Activated CD8-positive, alpha-beta T cell treated with anti-CD3 and anti-CD28 coated beads for 36 hours (primary cell): ENCODE results near the gene GATAD2A. TPM values are rescaled to one million over a fixed set of nuclear protein-coding genes. Genes with fewer than 3 reads are reported as not detected.

Source experiments
- ATAC-seq: fragments of 200-7000 bp; cut with Tn5 transposase; one replicate; pipeline ENCODE4 v1.10.0; 2021; ENCODE audit warnings: mild to moderate bottlenecking, moderate library complexity
- CTCF ChIA-PET: fragments of 350-600 bp; sonication (Branson Sonifier 250); formaldehyde crosslinking; loops from one replicate; lab custom pipeline; 2021; ENCODE audit warnings: antibody characterized with exemption; lab: Charles Lee
- POLR2A ChIA-PET: fragments of 350-600 bp; sonication (Branson Sonifier 250); formaldehyde crosslinking; loops from one replicate; lab custom pipeline; 2021; ENCODE audit warnings: antibody characterized with exemption; lab: Charles Lee
- DNase-seq: peaks from one replicate; pipeline ENCODE4 v3.0.0-alpha.2; 2020
- H3K27ac Mint-ChIP-seq: one replicate; pipeline ENCODE4 v1.8.0; 2021; ENCODE audit warnings: mild to moderate bottlenecking, mixed read lengths
- H3K27me3 Mint-ChIP-seq: one replicate; pipeline ENCODE4 v1.8.0; 2021; ENCODE audit warnings: mixed read lengths
- H3K36me3 Mint-ChIP-seq: one replicate; pipeline ENCODE4 v1.8.0; 2021; ENCODE audit warnings: low read depth, mixed read lengths
- H3K4me1 Mint-ChIP-seq: one replicate; pipeline ENCODE4 v1.8.0; 2021; ENCODE audit warnings: low read depth, mixed read lengths
- H3K4me3 Mint-ChIP-seq: one replicate; pipeline ENCODE4 v1.8.0; 2021; ENCODE audit warnings: mild to moderate bottlenecking, moderate library complexity, mixed read lengths
- H3K9me3 Mint-ChIP-seq: one replicate; pipeline ENCODE4 v1.8.0; 2021; ENCODE audit warnings: mixed read lengths
- CTCF ChIP-seq: fragments of 200-600 bp; IDR thresholded peaks from one replicate; pipeline ENCODE4 v1.8.0; 2022; ENCODE audit warnings: antibody characterized with exemption, mild to moderate bottlenecking
- intact Hi-C: fragments of 100-400 bp; cut with micrococcal nuclease; formaldehyde crosslinking; loops from one replicate; pipeline ENCODE4 v1.10.0; 2022
- total RNA-seq, 2 experiments: library from RNA; stranded (reverse); gene quantifications; one replicate each; pipeline ENCODE4 v1.2.3, GENCODE V29; 2021

GATAD2A gene
- total RNA-seq, 2 experiments from 2014 or later = 132 to 136 TPM

GRCh38 chr19:19524053-19524452, 118.6 kb downstream of the GATAD2A start:
- Mint-ChIP-seq H3K4me3 (no peak overlapping the region), H3K27me3 (no peaks in the 10 kb centered on the region), H3K4me1 (peaks cover 31% of the 10 kb centered on the region), H3K27ac (no peak overlapping the region), H3K36me3 (peaks cover 31% of the 10 kb centered on the region), H3K9me3 (no peaks in the 10 kb centered on the region)
- POLR2A ChIA-PET = no interaction called here
- TF ChIP-seq CTCF = no peak
- DNase-seq (no peak), ATAC-seq (no peak)
- CTCF ChIA-PET = interaction anchor here (1.7 to 3.0 kb wide), 2 partner anchors 8 to 30 kb away, joined by 6 to 10 read pairs; no protein-coding TSS in a partner anchor
- intact Hi-C loops = no loop called here

- Mint-ChIP-seq H3K36me3 (peaks cover 16% of the 10 kb centered on the region), H3K27me3 (no peaks in the 10 kb centered on the region), H3K9me3 (no peaks in the 10 kb centered on the region), H3K4me3 (no peak overlapping the region), H3K4me1 (peaks cover 19% of the 10 kb centered on the region), H3K27ac (no peak overlapping the region)
- CTCF ChIA-PET = no interaction called here
- intact Hi-C loops = no loop called here
- TF ChIP-seq CTCF = no peak
- POLR2A ChIA-PET = interaction anchor here (1.0 kb wide), 1 partner anchor 15 kb away, joined by 4 read pairs; no protein-coding TSS in a partner anchor
- no peak for DNase-seq
- no peak for ATAC-seq
Measured at GRCh38 chr19:19525611-19526380, 120.3 kb downstream of the GATAD2A start.

GRCh38 chr19:19526581-19527370, 121.3 kb downstream of the GATAD2A start:
- ATAC-seq (no peak), DNase-seq (peak; percentile 25)
- POLR2A ChIA-PET = interaction anchor here (0.8 to 2.7 kb wide), 2 partner anchors 14 to 117 kb away, joined by 3 to 6 read pairs; partner anchors contain the start of gene GMIP
- Mint-ChIP-seq H3K27me3 (no peaks in the 10 kb centered on the region), H3K4me3 (no peak overlapping the region), H3K9me3 (no peaks in the 10 kb centered on the region), H3K36me3 (peaks cover 13% of the 10 kb centered on the region), H3K27ac (peak overlapping the region; percentile 55), H3K4me1 (peaks cover 16% of the 10 kb centered on the region)
- no peak for TF ChIP-seq CTCF
- CTCF ChIA-PET = no interaction called here
- intact Hi-C loops = no loop called here

- Mint-ChIP-seq H3K27ac (no peak overlapping the region), H3K4me1 (peaks cover 18% of the 10 kb centered on the region), H3K27me3 (no peaks in the 10 kb centered on the region), H3K9me3 (no peaks in the 10 kb centered on the region), H3K36me3 (peaks cover 16% of the 10 kb centered on the region), H3K4me3 (no peak overlapping the region)
- DNase-seq (no peak), ATAC-seq (no peak)
- CTCF ChIA-PET = interaction anchor here (1.3 kb wide), 1 partner anchor 27 kb away, joined by 3 read pairs; no protein-coding TSS in a partner anchor
- POLR2A ChIA-PET = interaction anchor here (0.8 to 2.7 kb wide), 2 partner anchors 13 to 116 kb away, joined by 3 to 6 read pairs; partner anchors contain the start of gene GMIP
- no peak for TF ChIP-seq CTCF
- intact Hi-C loops = no loop called here
Measured at GRCh38 chr19:19527371-19527656, 121.8 kb downstream of the GATAD2A start.
